HL-60/S4 treated with retinoic acid at 250 ng/mL for 4 days and 3 days (cell line): ENCODE results near the gene FAM83D.
"Not testable (repeated sequence)": the region's sequence is repeated elsewhere in the genome, so short reads cannot be mapped to it uniquely, and the experiment has no call there.

Experiments used
- in situ Hi-C: fragments of 300-500 bp; cut with MboI; formaldehyde crosslinking; loops from 2 replicates; pipeline ENCODE4 v1.7.0; 2022; ENCODE audit warnings: low sequenced_read_pairs

Gene FAM83D

DNA sequence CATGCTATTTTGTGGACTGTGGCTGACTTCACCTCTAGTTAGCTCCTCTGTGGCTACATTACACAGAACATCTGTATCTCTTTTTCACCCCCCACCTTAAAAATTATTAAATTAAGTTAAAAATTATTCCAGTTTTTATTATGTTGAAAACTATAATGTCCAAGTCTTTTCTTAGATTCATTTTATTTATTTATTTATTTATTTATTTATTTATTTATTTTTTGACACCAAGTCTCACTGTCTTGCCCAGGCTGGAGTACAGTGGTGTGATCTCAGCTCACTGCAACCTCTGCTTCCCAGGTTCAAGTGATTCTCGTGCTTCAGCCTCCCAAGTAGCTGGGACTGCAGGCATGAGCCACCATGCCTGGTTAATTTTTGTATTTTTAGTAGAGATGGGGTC is 70.6 kb downstream of the FAM83D start:
- in situ Hi-C loops = not testable (repeated sequence)

DNA sequence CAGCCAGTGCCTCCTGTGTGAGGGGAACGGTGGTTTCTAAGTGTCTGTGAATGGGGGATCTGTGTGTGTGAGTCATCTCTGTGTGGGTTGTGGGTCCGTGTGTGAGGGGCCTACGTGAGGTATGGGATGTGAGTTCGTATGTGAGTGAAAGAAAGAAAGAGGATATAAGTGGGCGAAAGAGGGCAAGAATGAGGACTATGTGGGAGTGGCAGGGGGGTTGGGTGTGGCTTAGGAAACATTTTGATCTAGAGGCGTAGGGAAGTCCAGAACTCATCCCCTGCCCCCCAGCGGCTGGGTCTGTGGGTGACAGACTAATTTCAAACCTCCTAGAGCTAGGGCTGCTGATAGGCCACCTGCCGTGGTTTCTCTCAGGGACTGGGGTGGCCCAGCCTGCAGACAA is 71.4 kb downstream of the FAM83D start:
- in situ Hi-C loops = no loop called here

GRCh38 chr20:38999217-38999616 is 73.0 kb downstream of the FAM83D start:
- in situ Hi-C loops = no loop called here

DNA sequence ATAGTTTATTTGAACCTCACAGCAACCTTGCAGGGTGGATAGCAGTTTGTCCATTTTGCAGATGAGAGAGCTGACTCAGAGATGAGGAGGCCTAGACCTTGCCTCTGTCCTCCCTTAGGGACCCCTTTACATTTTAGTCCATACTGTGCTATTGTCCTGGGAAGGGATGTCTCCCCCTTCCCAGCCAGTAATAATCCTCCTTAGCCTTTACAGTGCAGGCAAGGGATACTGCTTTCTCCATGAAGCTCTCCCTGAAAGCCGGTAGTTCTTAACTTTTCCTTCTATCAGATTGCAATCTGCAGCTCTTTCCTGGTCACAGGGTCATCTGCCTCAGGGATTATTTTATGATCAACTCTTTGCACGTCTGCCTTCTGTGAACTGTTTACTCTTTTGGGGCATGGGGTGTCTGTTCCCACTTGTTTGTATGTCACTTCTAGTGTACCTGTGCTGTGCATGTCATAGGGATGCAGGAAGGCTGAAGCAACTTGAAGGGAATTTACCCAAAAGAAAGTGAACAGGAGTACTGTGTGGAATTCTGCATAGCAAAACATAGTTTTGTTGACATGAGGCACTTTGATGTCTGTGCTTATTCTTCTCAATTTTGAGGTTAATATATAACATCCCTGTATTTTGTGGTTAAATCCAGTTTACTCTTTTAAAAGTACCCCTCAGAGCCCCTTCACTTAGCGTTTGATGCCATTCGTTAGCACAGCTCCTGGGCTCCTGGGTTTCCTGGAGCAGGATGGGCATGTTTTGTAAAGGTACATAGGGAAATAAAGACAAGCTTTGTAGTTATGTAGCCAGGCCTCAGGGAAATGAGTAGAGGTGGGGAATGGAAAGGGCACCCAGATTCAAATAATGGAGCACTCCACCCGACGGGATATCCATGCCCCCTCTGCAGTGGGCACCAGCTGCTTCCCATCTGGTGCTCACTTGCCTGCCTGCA is 74.0 kb downstream of the FAM83D start:
- in situ Hi-C loops = no loop called here
